NCI-H1694 treated with DMSO at 0.1 percent for 48 hours (cell line): Measurements from ENCODE around the gene TNS2.
A peak's percentile ranks its signal among the peaks of the same experiment; 100 is the strongest.

Experiments
- DNase-seq: peaks from one replicate; lab custom pipeline; 2025; lab: John Stamatoyannopoulos, UW

Gene TNS2

GRCh38 chr12:53056901-53057300, 7.0 kb downstream of the TNS2 start:
- no peak for DNase-seq

- DNase-seq, result no peak
Observed at GRCh38 chr12:53057816-53058500, 8.1 kb downstream of the TNS2 start.

- DNase-seq, result no peak
Observed at GRCh38 chr12:53058674-53059433, 9.0 kb downstream of the TNS2 start.

- no peak for DNase-seq
Observed at GRCh38 chr12:53059434-53060063, 9.7 kb downstream of the TNS2 start.

- no peak for DNase-seq
Observed at GRCh38 chr12:53060064-53060720, 10.3 kb downstream of the TNS2 start.

- DNase-seq, result no peak
Observed at GRCh38 chr12:53060721-53061276, 10.9 kb downstream of the TNS2 start.

GRCh38 chr12:53061404-53062010, 11.6 kb downstream of the TNS2 start:
- DNase-seq, result no peak

- DNase-seq, result no peak
Observed at GRCh38 chr12:53062011-53062961, 12.4 kb downstream of the TNS2 start.

GRCh38 chr12:53062977-53063707, 13.3 kb downstream of the TNS2 start:
- DNase-seq, result no peak

- DNase-seq, result no peak
Observed at GRCh38 chr12:53063708-53064612, 14.1 kb downstream of the TNS2 start.

- no peak for DNase-seq
Observed at GRCh38 chr12:53064613-53065436, 15.0 kb downstream of the TNS2 start.

- DNase-seq, result no peak
Observed at GRCh38 chr12:53065470-53065869, 15.6 kb downstream of the TNS2 start.

- DNase-seq, result peak; percentile 43
Observed at GRCh38 chr12:53065975-53066931, 16.4 kb downstream of the TNS2 start.

- DNase-seq, result no peak
Observed at GRCh38 chr12:53067074-53067992, 17.5 kb downstream of the TNS2 start.

- no peak for DNase-seq
Observed at GRCh38 chr12:53067993-53068770, 18.3 kb downstream of the TNS2 start.
